Stimulated activated CD4-positive, alpha-beta T cell treated with anti-CD3 and anti-CD28 coated beads, Interleukin-1b, Interleukin-23, amount 100 ng/mL, for 48 hours (primary cell): Measurements from ENCODE around the gene TUBGCP6.

ENCODE experiments used
- DNase-seq: peaks from one replicate; pipeline ENCODE4 v3.0.0-alpha.2; 2020

The TUBGCP6 gene

GRCh38 chr22:50250555-50251476, 6.0 kb upstream of the TUBGCP6 start, which contains the start of gene HDAC10:
TSS of gene HDAC10 (minus strand) at chr22:50251265. CDS start at chr22:50251032, 233 bp downstream.
- DNase-seq, result peak; percentile 85

DNA sequence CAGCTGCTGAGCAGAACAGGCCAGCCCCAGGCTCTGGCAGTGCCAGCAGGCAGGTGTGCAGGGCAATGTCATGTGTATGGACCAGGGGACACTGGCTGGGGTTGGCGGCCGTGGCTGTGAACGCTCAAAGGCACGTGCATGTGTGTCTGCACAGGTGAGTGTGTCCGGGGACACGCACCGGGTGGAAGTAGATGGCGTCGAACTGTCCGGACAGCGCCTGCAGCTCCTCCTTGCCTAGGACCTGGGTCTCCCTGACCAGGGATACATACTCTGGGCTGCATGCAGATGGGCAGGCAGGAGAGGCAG, 5.4 kb upstream of the TUBGCP6 start:
- no peak for DNase-seq

GRCh38 chr22:50249341-50250248, 4.8 kb upstream of the TUBGCP6 start:
- DNase-seq, result no peak

GRCh38 chr22:50248196-50249081, 3.6 kb upstream of the TUBGCP6 start:
- DNase-seq, result no peak

GRCh38 chr22:50247748-50248147, 2.9 kb upstream of the TUBGCP6 start:
- DNase-seq, result no peak

- DNase-seq, result no peak
These were observed 1.7 kb upstream of the TUBGCP6 start for GRCh38 chr22:50246242-50247175.

DNA sequence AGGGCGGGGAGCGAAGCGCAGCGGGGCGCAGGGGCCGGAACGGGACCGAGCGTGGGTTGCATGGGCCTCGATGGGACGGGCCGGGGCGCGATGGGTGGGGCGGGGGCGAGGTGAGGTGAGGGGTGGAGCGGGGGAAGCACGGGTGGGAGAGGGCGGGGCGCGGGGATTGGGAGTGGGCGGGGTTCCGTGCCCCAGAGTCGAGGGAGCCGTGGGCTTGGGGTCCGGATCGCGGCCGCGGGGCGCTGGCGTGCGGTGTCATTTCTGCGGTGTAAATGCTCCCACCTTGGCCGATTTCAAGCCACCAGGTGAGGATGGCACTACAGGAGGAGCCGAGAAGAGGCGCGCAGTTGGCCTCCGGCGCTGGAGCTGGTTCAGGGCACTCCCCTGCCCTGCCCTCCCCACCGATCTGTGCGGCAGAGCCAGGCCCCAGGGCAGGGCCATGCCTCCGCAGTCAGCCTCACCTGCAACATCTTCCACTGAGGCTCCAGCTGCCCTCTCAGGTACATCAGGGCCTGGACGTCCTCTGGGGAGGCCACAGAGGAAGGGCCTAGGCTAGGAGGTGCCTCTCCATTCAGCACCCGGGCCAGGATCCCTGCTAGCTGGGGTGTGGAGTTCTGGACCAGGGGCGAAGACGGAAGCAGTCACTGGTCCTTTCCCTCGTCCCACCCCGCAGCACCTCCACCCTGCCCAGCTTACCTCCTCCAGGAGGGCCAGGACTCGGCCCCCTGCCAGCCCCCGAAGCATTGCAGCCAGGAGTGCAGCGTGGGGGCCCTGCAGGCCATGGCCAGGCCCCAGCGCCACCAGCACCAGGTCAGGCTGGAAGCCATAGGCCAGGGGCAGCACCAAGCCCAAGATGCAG, 620 bp upstream of the TUBGCP6 start:
- DNase-seq, result no peak

GRCh38 chr22:50243685-50244419, 971 bp downstream of the TUBGCP6 start:
- no peak for DNase-seq

GRCh38 chr22:50242406-50242949, 2.3 kb downstream of the TUBGCP6 start:
- no peak for DNase-seq

DNA sequence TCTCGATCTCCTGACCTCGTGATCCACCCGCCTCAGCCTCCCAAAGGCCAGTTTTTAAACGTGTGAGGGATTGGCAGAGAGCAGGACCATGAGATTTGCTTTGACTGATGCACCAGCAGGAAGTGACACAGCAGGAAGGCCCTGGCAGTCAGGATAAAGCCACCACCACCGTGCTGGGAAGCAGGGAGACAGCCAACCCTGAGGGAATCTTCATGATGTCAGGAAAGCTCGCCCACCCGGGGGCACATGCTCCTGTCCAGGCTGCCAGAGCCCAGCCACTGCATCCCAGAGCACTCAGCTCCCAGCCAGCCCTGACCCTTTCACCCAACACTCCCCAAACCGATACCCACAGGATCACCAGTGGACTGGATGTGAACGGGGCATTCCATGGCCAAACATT, 6.1 kb downstream of the TUBGCP6 start:
- no peak for DNase-seq

DNA sequence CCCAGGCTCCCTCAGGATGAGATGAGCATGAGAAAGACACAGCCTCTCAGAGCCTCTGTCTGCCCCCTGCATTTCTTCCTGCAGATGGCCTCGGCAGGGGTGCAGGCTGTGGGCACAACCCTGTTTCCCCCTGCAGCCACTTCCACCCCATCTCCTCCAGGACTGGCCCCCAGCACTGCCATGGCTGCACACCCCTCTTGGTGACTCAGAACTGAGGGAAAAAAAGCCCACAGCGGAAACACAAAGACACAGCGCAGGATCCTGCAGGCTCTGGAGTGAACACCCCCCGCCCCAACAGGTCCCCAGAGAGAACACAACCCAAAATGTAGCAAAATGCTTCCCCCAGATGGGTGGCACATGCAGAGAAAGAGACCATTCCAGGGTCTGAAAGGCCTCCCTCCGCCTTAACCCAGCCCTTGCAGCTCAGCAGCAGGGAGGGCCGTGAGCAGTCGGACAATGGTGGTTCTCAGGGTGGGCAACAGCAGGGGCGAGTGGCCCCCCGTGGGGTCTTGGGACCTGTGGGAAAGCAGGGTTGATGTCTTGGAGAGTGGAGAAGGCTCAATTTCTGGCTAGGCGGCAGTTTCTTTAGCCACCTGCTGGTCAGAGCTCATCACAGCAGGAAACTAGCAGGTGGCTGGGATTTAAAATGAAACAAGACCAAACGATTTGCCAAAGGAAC, 8.0 kb downstream of the TUBGCP6 start:
- no peak for DNase-seq

- DNase-seq, result no peak
These were observed 11.6 kb downstream of the TUBGCP6 start for GRCh38 chr22:50233223-50233622.

DNA sequence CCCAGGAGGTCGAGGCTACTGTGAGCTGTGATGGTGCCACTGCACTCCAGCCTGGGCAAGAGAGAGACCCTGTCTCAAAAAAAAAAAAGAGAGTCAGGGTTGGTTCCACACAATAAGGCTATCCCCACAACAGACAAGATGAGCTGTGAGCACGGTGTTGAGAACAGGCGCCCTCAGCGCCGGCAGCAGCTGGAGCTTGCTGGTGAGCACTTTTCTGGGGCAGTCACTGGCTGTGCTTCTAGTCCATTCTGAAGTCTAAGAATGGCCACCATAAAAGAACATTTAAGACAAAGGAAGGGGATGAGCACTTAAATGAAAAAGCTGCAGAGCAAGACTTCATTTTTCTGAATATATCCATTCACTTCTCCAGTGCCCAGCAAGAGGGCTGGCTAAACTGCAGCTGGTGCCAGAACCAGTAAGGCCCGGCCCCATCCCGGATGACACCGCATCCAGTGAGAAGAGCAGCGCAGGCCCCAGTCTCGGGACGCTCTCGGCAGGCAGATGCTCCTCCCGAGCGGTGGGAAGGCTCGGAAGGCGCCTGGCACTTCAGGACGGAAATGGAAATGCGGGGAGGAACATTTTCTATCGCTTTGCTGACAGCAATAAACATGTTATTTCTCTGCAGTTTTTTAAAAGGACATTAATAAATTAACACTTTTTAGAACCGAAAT, 12.2 kb downstream of the TUBGCP6 start:
- no peak for DNase-seq

DNA sequence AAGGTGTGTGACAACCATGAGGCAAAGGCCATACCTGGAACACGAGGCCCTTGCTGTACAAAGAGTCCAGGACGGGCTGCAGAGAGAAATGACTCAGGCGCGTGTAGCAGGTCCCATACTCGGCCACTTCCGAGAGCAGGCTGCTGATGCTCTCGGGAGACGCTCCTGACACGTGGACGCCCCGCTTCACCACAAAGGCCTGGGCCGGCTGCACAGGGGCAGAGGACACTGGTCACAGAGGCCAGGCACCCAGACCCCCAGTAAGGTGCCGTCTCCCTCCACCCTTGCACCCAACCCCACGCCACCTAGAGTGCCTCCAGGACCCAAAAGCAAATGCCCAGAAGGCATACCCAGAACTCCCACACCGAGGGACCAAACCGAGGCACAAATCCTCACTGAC, 15.5 kb downstream of the TUBGCP6 start:
- no peak for DNase-seq

GRCh38 chr22:50228366-50228765, 16.5 kb downstream of the TUBGCP6 start:
- no peak for DNase-seq

DNA sequence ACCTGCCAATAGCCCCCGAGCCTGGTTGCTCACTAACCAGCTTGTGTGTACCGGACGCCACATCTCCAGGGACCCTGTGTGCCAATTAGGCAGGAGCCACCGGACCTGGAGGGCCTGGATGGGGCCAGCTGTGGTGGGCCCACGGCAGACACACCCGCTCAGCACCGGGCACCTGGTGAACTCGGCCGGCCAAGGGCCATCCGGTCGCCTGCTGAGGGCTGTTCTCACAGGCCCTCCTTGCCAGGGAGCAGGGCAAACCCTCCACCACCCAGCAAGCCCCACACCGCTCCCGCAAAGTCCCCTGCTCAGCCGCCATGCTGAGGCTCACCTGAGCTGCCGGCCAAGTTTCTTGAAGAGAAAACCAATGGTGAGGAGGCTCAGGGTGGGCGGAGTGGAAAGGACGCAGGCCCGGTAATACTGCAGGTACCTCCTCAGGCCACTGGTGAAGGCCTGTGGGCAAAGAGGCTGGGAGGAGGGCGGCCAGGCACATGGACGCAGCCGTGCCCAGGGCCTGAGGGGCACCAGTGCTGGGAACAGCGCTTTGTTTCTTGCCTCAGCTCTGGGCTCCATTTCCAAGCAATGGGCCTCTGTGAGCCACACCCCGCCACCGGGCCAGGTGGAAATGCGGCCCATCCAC, 17.1 kb downstream of the TUBGCP6 start:
- no peak for DNase-seq

GRCh38 chr22:50226875-50227165, 18.0 kb downstream of the TUBGCP6 start:
- no peak for DNase-seq
